Endothelial cell of umbilical vein (primary cell): ENCODE data around the gene ARSJ. TPM values are rescaled to one million over a fixed set of nuclear protein-coding genes. Genes with fewer than 3 reads are reported as not detected.
A peak's percentile ranks its signal among the peaks of the same experiment; 100 is the strongest.

ENCODE experiments used
- BruUV-seq: library from RNA; stranded (reverse); fragments of 400-500 nt; replicated peaks from 2 replicates; lab custom pipeline; 2021; lab: Mats Ljungman, UMichigan
- CTCF ChIA-PET: fragments of 300-600, 350-600 bp; sonication (Branson Sonifier 250); formaldehyde crosslinking; loops from one replicate; lab custom pipeline; 2021; ENCODE audit warnings: antibody characterized with exemption, inconsistent platforms; lab: Charles Lee
- POLR2A ChIA-PET: fragments of 300-600, 350-600 bp; sonication (Branson Sonifier 250); formaldehyde crosslinking; loops from one replicate; lab custom pipeline; 2021; ENCODE audit warnings: antibody characterized with exemption, inconsistent platforms; lab: Charles Lee
- DNase-seq: peaks from one replicate; pipeline ENCODE4 v3.0.0-alpha.2; 2011; ENCODE audit warnings: low read depth, low spot score
- FAIRE-seq: peaks from 2 replicates; lab custom pipeline; 2011; peaks lifted over from hg19 to GRCh38; lab: Jason Lieb, UNC
- H2AFZ ChIP-seq: 2 replicates; pipeline ENCODE4 v1.6.0; 2012; ENCODE audit warnings: low read depth, low read length, control low read depth, inconsistent platforms
- H3K27ac ChIP-seq: 2 replicates; pipeline ENCODE4 v1.5.1; 2011; ENCODE audit warnings: low read depth, mild to moderate bottlenecking, control low read depth, low read length, moderate library complexity; ENCODE audit not compliant: insufficient read depth
- H3K27me3 ChIP-seq, 2 experiments: 2 replicates each; pipeline versions ENCODE4 v1.6.0 to v1.6.1; 2011; ENCODE audit warnings: low read length in 2 of 2, mixed read lengths in 1 of 2; ENCODE audit not compliant: control insufficient read depth in 2 of 2, insufficient read depth in 2 of 2
- H3K36me3 ChIP-seq, 2 experiments: 2 replicates in 1 of 2; 3 replicates in 1 of 2; pipeline ENCODE4 v1.5.1; 2011; ENCODE audit warnings: low read length in 2 of 2, mild to moderate bottlenecking in 1 of 2, moderate library complexity in 1 of 2; ENCODE audit not compliant: control insufficient read depth in 2 of 2, insufficient read depth in 2 of 2; ENCODE audit errors: extremely low read depth in 1 of 2
- H3K4me1 ChIP-seq: 3 replicates; pipeline ENCODE4 v1.5.1; 2011; ENCODE audit warnings: mild to moderate bottlenecking, low read length; ENCODE audit not compliant: control insufficient read depth, insufficient read depth; ENCODE audit errors: extremely low read depth
- H3K4me2 ChIP-seq: 2 replicates; pipeline ENCODE4 v1.6.1; 2011; ENCODE audit warnings: low read length, control low read depth, mixed read lengths; ENCODE audit not compliant: insufficient read depth
- H3K4me3 ChIP-seq, 3 experiments: fragments of 200-600 bp in 1 of 3; sonication (generic), shearing (Covaris generic) in 1 of 3; replicated peaks in 1 of 3; 2 replicates each; pipeline ENCODE4 v1.5.1; 2011 to 2016; ENCODE audit warnings: control low read depth in 3 of 3, low read length in 3 of 3, mild to moderate bottlenecking in 2 of 3, inconsistent platforms in 1 of 3, low read depth in 1 of 3, moderate library complexity in 1 of 3; ENCODE audit not compliant: insufficient read depth in 1 of 3
- H3K79me2 ChIP-seq: 2 replicates; pipeline ENCODE4 v1.6.0; 2012; ENCODE audit warnings: low read length, inconsistent platforms; ENCODE audit not compliant: control insufficient read depth, insufficient read depth
- H3K9ac ChIP-seq: replicated peaks from 2 replicates; pipeline ENCODE3; 2011; ENCODE audit warnings: low read length, control low read depth; ENCODE audit not compliant: insufficient read depth; ENCODE audit errors: extremely low read depth
- H3K9me1 ChIP-seq: replicated peaks from 3 replicates; pipeline ENCODE4 v1.6.0; 2011; ENCODE audit warnings: mild to moderate bottlenecking, low read length; ENCODE audit not compliant: control insufficient read depth, insufficient read depth; ENCODE audit errors: extremely low read depth
- H3K9me3 ChIP-seq: replicated peaks from 2 replicates; pipeline ENCODE4 v1.5.1; 2012; ENCODE audit warnings: low read length, inconsistent platforms; ENCODE audit not compliant: control insufficient read depth, insufficient read depth
- H4K20me1 ChIP-seq: replicated peaks from 2 replicates; pipeline ENCODE3; 2011; ENCODE audit warnings: mild to moderate bottlenecking, low read length; ENCODE audit not compliant: control insufficient read depth, insufficient read depth; ENCODE audit errors: extremely low read depth
- CTCF ChIP-seq, 2 donors: IDR thresholded peaks; 1 replicate in 1 of 2; 2 replicates in 1 of 2; pipeline ENCODE4 v1.5.1; 2011; ENCODE audit warnings: low read length in 2 of 2, mild to moderate bottlenecking in 2 of 2, moderate library complexity in 2 of 2, control low read depth in 1 of 2, inconsistent platforms in 1 of 2, low read depth in 1 of 2; ENCODE audit not compliant: insufficient read depth in 1 of 2; ENCODE audit errors: extremely low read depth in 1 of 2
- FOS ChIP-seq: IDR thresholded peaks from 2 replicates; pipeline ENCODE4 v1.6.1; 2011; ENCODE audit warnings: mild to moderate bottlenecking, low read length, moderate library complexity, borderline replicate concordance; ENCODE audit not compliant: insufficient read depth
- MYC ChIP-seq: IDR thresholded peaks from one replicate; pipeline ENCODE4 v1.6.1; 2011; ENCODE audit warnings: mild to moderate bottlenecking, low read depth, low read length
- POLR2AphosphoS5 ChIP-seq: IDR thresholded peaks from 2 replicates; pipeline ENCODE4 v1.6.1; 2012; ENCODE audit warnings: low read depth, mild to moderate bottlenecking, control low read depth, low read length, moderate library complexity; ENCODE audit not compliant: insufficient read depth
- dilution Hi-C: fragments of 300-500 bp; cut with MboI; formaldehyde crosslinking; loops from one replicate; pipeline ENCODE4 v1.15.0; 2019; ENCODE audit warnings: low sequenced_read_pairs; ENCODE audit not compliant: extremely low pct_ligation_motif_present
- intact Hi-C: fragments of 100-400 bp; cut with micrococcal nuclease; formaldehyde crosslinking; loops from one replicate; pipeline ENCODE4 v1.10.0; 2022
- polyA plus RNA-seq, 4 experiments: library from polyadenylated mRNA; depleted of rRNA in 3 of 4; stranded (reverse) in 3 of 4; unstranded in 1 of 4; fragments of >200 nt; gene quantifications; 2 replicates each; pipeline versions ENCODE4 v1.2.1 to v1.2.3, GENCODE V29; 2011 to 2012; ENCODE audit warnings: missing spikeins in 1 of 4
- total RNA-seq: library from RNA; stranded (reverse); gene quantifications from 2 replicates; pipeline ENCODE4 v1.2.3, GENCODE V29; 2021

Gene ARSJ
- total and polyA plus RNA-seq, 2 donors (not counting 3 experiments of a cell fraction or from before 2014, with no cell fraction given), result 21.9 to 50.0 TPM

DNA sequence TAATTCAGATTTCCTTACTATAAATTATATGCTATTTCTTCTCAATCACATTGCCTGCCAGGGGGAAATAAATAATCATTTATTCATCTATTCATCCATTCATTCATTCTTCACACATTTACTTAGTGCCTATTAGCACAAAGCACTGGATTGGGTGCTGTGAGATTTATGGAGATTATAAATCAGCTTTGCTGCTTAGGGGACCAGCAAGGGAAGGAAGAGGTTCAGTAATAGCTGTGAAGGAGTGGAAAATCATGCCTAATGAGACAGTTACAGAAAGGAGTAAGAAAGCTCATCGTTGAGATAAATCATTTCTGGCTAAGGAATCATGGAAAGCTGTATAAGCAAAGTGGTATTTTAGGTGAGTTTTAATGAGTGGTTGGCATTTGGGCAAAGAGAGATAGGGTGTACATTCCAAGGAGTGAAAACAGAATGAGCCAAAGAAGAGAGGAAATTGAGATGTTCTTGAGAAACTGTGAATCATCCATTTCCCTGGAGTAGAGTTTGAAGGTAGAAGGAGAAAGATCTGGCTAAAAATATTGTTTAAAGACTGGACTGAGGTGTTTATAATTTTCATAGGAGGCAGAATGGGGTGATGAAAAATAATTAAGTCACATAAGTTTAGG is 9.6 kb downstream of the ARSJ start:
- H3K9ac ChIP-seq, result no peak overlapping the region
- no peak overlapping the region for H3K27ac ChIP-seq
- intact Hi-C loops (loop anchor here (10.0 kb wide), 1 partner anchor 305 kb away; no protein-coding TSS in a partner anchor), dilution Hi-C loops (no loop called here)
- DNase-seq (peak; percentile 45), FAIRE-seq (peak; percentile 76)
- BruUV-seq, result no TSS peak
- peak overlapping the region in 1 of 3 experiments; percentile 8 for H3K4me3 ChIP-seq
- CTCF ChIA-PET, result interaction anchor here (0.7 to 1.6 kb wide), 4 partner anchors 9 to 101 kb away, joined by 3 to 6 read pairs (median 4); partner anchors contain the start of gene ARSJ
- H3K27me3 ChIP-seq, result no peaks in the 10 kb centered on the region
- no peaks in the 10 kb centered on the region for H3K9me3 ChIP-seq
- H4K20me1 ChIP-seq, result no peaks in the 10 kb centered on the region
- no peak overlapping the region for H2AFZ ChIP-seq
- peaks cover 36% of the 10 kb centered on the region for H3K4me1 ChIP-seq
- peaks cover 94% of the 10 kb centered on the region for H3K79me2 ChIP-seq
- H3K4me2 ChIP-seq, result peak overlapping the region; percentile 70
- TF ChIP-seq POLR2AphosphoS5 (no peak), FOS (peak; percentile 71), CTCF (IDR thresholded peaks at IDR 0.05; ENCODE audit: extremely low read depth in 1 of 2, insufficient read depth in 1 of 2, low read depth in 1 of 2, low read length in 2 of 2) (no peak), MYC (no peak)
- no peaks in the 10 kb centered on the region for H3K9me1 ChIP-seq
- POLR2A ChIA-PET, result interaction anchor here (3.7 kb wide), 1 partner anchor 10 kb away, joined by 16 read pairs; no protein-coding TSS in a partner anchor
- peaks cover 0 to 6% of the 10 kb centered on the region in 2 experiments for H3K36me3 ChIP-seq

DNA sequence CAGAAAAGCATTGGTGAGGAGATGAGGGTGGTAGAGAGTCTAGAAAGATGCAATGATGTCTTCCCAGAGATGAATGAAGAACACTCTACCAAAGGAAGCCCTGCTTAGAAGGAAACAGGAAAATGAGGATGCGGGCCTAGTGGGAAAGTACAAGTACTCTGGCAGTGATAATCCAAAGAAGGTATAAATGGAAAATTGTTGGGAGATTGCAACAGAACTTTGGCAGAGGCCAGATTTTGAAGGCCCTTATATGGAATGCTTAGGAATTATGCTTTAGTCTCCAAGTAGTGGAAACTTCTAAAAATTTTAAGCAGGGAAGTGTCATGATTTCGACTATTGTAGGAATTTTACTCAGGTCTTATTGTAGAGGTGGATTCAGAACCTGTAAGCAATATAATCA is 11.0 kb downstream of the ARSJ start:
- FAIRE-seq, result no peak
- no peak overlapping the region for H3K4me2 ChIP-seq
- H3K9me3 ChIP-seq, result no peaks in the 10 kb centered on the region
- peaks cover 36% of the 10 kb centered on the region for H3K4me1 ChIP-seq
- peaks cover 93% of the 10 kb centered on the region for H3K79me2 ChIP-seq
- no peaks in the 10 kb centered on the region for H3K9me1 ChIP-seq
- no peak overlapping the region for H3K4me3 ChIP-seq
- H3K27ac ChIP-seq, result no peak overlapping the region
- ChIA-PET CTCF (no interaction called here), POLR2A (no interaction called here)
- BruUV-seq, result no TSS peak
- H4K20me1 ChIP-seq, result no peaks in the 10 kb centered on the region
- no peak for DNase-seq
- H3K27me3 ChIP-seq, result no peaks in the 10 kb centered on the region
- no peak for TF ChIP-seq POLR2AphosphoS5
- H3K9ac ChIP-seq, result no peak overlapping the region
- dilution Hi-C loops, result no loop called here
- intact Hi-C loops, result no loop called here
- peaks cover 0 to 8% of the 10 kb centered on the region in 2 experiments for H3K36me3 ChIP-seq
- H2AFZ ChIP-seq, result no peak overlapping the region
